Neuron (in vitro differentiated cells): ENCODE measurements around the gene MPV17L2.

Experiments
- H2AFZ ChIP-seq: one replicate; pipeline ENCODE4 v1.6.1; 2013; ENCODE audit warnings: low read depth, mild to moderate bottlenecking, inconsistent platforms, low read length, moderate library complexity
- H3K27me3 ChIP-seq: one replicate; pipeline ENCODE4 v1.6.1; 2013; ENCODE audit warnings: low read length; ENCODE audit not compliant: insufficient read depth
- H3K36me3 ChIP-seq: one replicate; pipeline ENCODE4 v1.6.1; 2013; ENCODE audit warnings: low read length; ENCODE audit not compliant: insufficient read depth
- H3K4me1 ChIP-seq: one replicate; pipeline ENCODE4 v1.6.1; 2013; ENCODE audit warnings: low read length; ENCODE audit not compliant: insufficient read depth
- H3K4me3 ChIP-seq: 2 replicates; pipeline ENCODE4 v1.5.1; 2013; ENCODE audit warnings: mild to moderate bottlenecking, low read length, moderate library complexity
- H3K9me3 ChIP-seq: one replicate; pipeline ENCODE4 v1.6.1; 2013; ENCODE audit warnings: low read length

The MPV17L2 gene

DNA sequence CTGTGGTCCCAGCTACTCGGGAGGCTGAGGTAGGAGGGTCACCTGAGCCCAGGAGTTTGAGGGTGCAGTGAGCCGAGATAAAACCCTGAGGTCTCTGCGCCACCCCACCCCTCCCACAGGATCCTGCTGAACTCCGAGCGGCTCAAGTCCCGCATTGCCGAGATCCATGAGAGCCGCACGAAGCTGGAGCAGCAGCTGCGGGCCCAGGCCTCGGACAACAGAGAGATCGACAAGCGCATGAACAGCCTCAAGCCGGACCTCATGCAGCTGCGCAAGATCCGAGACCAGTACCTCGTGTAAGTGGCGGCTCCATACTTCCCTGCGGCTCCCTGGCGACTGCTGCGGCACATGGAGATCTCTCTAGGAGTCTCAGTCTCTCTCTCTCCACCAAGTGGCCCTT is 26.0 kb upstream of the MPV17L2 start:
- Histone ChIP-seq H2AFZ (no peak overlapping the region), H3K36me3 (peaks cover 54% of the 10 kb centered on the region)

DNA sequence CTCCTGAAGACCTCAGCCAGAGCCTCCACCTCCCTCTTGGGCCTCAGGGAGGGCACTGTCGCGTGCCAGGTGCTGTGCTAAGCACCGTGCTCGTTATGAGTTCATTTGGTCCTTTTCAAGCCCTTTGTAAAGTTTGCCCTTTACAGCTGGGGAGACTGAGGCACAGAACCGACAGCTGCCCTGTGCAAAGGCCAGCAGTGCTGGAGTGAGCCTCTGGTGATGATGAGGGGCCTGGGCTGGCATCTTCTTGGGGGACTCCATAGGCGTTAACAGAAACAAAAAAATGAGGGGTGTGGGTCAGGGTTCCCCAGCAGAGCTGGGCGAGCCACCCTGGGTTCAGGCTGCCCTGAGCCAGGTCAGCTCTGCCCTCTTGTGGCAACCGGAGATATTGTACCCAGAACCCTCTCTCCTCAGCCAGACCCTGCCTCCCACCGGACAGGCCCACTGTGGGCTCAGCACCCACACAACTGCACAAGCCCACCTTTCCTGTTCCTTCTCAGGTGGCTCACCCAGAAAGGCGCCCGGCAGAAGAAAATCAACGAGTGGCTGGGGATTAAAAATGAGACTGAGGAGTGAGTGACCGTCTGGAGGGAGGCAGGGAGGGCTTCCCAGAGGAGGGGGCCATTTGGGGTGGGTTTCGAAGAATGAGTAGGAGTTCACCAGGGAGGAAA is 24.9 kb upstream of the MPV17L2 start:
- H3K4me1 ChIP-seq = no peaks in the 10 kb centered on the region
- H3K36me3 ChIP-seq = peaks cover 50% of the 10 kb centered on the region
- no peak overlapping the region for H2AFZ ChIP-seq
- no peak overlapping the region for H3K4me3 ChIP-seq
- no peaks in the 10 kb centered on the region for H3K27me3 ChIP-seq
- H3K9me3 ChIP-seq = no peaks in the 10 kb centered on the region

More for the DNA sequence above, 26.0 kb upstream of the MPV17L2 start:
- H3K4me1 ChIP-seq = no peaks in the 10 kb centered on the region
- H3K27me3 ChIP-seq = no peaks in the 10 kb centered on the region
- H3K9me3 ChIP-seq = no peaks in the 10 kb centered on the region
- H3K4me3 ChIP-seq = no peak overlapping the region

DNA sequence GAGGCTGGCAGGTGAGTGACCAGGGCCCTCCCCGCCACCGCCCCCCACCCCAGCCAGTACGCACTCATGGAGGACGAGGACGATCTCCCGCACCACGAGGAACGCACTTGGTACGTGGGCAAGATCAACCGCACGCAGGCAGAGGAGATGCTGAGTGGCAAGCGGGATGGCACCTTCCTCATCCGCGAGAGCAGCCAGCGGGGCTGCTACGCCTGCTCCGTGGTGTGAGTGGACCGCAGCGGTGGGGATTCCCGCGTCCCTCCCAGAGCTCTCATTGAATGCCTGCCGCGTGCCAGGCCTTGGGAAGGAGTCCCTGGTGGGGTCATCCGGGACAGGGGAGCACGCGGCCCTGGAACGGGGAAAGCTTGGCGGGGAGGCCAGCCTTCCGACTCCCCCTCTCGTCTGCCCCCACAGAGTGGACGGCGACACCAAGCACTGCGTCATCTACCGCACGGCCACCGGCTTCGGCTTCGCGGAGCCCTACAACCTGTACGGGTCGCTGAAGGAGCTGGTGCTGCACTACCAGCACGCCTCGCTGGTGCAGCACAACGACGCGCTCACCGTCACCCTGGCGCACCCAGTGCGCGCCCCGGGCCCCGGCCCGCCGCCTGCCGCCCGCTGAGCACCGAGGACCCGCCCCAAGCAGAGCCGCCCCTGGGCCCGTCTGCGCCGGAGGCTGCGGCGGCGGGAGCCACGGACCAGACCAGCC is 24.2 kb upstream of the MPV17L2 start:
- no peaks in the 10 kb centered on the region for H3K9me3 ChIP-seq
- no peaks in the 10 kb centered on the region for H3K4me1 ChIP-seq
- H3K4me3 ChIP-seq = no peak overlapping the region
- H2AFZ ChIP-seq = no peak overlapping the region
- peaks cover 6% of the 10 kb centered on the region for H3K27me3 ChIP-seq
- peaks cover 45% of the 10 kb centered on the region for H3K36me3 ChIP-seq

DNA sequence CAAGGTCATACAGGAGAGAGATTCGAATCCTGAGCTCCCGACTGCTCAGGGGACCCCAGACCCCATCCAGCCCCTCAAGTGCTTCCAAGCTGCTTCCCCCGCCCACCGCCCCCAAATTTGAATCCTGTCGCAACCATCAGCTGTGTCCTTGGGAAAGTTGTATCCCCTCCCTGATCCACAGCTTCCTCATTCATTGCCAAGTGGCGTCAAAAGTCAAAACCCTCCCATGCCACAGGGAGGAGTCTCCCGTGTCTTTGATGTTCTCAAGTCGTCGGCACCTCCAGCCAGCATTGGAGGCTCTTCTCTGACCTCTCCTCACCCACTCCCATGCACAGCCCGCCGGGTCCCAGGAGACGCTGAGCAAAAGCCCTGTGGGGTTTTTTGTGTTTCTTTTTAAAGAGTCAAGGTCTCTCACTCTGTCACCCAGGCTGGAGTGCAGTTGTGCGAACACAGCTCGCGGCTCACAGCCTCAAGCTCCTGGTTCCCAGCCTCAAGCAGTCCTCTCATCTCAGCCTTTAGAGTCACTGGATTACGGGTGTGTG is 22.2 kb upstream of the MPV17L2 start:
- Histone ChIP-seq H2AFZ (no peak overlapping the region), H3K9me3 (no peaks in the 10 kb centered on the region), H3K36me3 (peaks cover 37% of the 10 kb centered on the region), H3K4me1 (peaks cover 6% of the 10 kb centered on the region), H3K27me3 (peaks cover 23% of the 10 kb centered on the region), H3K4me3 (no peak overlapping the region)

DNA sequence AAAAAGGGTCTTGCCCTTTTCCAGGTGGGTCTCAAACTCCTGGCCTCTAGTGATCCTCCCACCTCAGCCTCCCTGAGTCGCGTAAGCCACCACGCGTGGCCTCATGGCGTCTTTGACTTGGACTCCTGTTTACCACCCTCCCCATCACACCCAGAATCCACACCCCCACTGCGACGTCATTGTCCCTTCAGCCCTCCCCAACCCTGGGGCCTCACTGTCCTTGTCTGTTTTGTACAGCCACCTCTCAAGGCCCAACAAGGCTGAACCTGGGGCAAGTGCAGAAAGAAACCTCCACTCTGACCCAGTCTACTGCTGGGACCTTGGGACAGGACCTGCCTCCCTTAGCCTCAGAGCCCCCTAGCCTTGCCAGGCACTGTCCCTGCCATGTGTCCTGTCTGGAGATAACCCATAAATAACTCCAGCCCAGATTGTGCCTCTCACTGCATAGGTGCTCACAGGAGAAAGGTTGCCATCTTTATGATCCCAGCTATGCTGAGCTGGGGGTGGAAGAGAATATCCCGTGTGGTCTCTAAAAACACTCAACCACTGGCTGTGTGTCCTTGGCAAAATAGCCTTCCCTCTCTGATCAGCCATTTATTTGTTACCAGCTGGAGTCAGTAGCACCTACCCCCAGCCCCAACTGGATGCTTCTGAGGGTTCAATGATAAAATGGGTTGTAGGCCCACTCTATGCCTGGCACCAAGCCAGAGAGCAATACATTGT is 21.3 kb upstream of the MPV17L2 start:
- no peak overlapping the region for H2AFZ ChIP-seq
- peaks cover 29% of the 10 kb centered on the region for H3K36me3 ChIP-seq
- no peak overlapping the region for H3K4me3 ChIP-seq
- peaks cover 23% of the 10 kb centered on the region for H3K27me3 ChIP-seq
- H3K9me3 ChIP-seq = no peaks in the 10 kb centered on the region
- H3K4me1 ChIP-seq = peaks cover 6% of the 10 kb centered on the region

DNA sequence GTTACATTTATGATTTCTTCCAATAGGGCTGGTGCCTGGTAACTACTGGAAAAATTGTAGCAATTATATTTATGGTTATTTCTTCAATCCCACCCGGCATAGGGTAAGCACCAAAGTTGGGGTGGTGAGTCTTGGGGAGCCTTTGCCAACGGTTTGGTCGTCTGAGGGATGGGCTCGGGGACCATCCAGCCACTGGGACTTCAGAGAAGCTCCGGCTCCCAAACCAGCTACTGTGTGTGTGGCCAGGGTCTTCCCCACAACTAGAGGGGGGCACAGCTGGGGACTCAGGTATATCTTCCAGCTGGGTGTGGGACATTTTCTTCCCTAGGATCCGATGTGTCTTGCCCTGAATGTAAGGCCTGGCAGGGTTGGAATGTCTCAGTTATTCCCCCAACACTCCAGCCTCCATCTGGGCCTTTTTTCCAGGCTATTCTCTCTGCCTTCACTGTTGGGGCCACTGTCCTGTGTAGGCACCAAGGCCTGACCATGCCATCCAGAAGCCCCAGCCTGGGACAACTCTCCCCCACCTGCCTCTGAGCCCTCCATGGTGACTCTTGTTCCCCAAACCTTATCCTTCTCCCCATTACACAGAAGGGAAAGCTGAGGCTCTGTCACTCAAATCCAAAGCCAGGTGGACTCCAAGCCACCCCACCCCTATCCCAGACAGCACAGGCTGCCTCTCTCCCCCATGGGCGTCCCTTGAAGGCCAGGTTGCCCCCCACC is 20.5 kb upstream of the MPV17L2 start:
- H3K36me3 ChIP-seq = peaks cover 25% of the 10 kb centered on the region
- no peak overlapping the region for H3K4me3 ChIP-seq
- no peak overlapping the region for H2AFZ ChIP-seq
- H3K4me1 ChIP-seq = peaks cover 6% of the 10 kb centered on the region
- H3K9me3 ChIP-seq = no peaks in the 10 kb centered on the region
- H3K27me3 ChIP-seq = peaks cover 23% of the 10 kb centered on the region

DNA sequence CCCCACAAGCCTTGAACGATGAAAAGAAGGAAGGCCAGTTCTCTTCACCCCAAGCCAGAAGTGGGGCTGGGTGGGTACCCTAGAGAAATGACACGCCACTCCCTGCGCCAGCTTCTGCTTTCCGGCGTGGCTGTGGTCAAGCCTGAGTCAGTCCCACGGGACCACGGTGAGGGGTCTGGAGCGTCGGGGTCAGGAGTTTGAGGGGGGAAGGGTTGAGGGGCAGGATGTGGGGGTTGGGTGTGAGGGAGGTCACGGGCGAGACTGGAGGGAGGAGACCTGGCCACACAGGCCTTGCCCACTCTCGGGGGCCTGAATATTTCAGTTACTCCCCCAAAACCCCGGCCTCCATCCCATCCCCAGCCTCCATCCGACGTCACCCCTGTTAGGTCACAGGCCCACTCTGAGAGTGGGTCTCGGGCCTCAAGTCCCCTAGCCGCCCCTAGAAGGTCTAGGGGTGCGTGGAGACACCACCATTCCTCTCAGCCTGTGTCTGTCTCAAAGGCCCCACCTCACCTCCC is 19.9 kb upstream of the MPV17L2 start:
- no peaks in the 10 kb centered on the region for H3K9me3 ChIP-seq
- peaks cover 23% of the 10 kb centered on the region for H3K27me3 ChIP-seq
- no peak overlapping the region for H3K4me3 ChIP-seq

DNA sequence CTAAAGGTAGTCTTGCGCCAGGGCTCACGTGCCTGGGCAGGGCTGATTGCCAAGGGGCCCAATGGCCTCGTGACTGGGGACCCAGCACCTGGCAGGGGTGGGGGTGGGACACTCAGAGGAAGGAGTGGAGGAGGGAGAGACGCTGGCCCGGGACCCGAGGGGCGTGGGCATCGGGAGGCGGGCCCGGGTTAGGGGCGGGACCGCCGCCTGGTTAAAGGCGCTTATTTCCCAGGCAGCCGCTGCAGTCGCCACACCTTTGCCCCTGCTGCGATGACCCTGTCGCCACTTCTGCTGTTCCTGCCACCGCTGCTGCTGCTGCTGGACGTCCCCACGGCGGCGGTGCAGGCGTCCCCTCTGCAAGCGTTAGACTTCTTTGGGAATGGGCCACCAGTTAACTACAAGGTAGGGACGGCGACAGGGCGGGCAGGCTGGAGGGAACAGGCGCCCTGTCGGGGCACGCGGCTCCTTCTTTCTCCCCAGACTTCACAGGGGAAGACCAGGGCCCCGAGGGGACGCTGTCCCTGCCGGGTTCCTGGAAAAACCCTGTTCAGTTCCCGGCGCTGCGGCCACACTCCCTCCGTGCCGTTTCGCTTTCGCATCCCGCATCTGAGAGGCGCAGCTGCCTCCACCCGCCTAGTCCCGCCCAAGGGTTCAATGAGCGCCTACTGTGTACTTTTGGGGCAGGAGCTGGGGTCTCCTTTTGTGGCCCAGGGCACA is 19.3 kb upstream of the MPV17L2 start, which contains the start of gene IFI30:
Gene IFI30 (plus strand): TSS at position 242 of the 717 bp plus-strand sequence. CDS start 29 bp downstream, at position 271.
- Histone ChIP-seq H3K9me3 (no peaks in the 10 kb centered on the region), H3K27me3 (peaks cover 23% of the 10 kb centered on the region), H3K36me3 (peaks cover 13% of the 10 kb centered on the region), H3K4me3 (peak within 1 kb of the TSS; percentile 16), H3K4me1 (peaks cover 6% of the 10 kb centered on the region), H2AFZ (no peak within 1 kb of the TSS)

More for the DNA sequence above, 19.9 kb upstream of the MPV17L2 start:
- peaks cover 19% of the 10 kb centered on the region for H3K36me3 ChIP-seq
- H3K4me1 ChIP-seq = peaks cover 6% of the 10 kb centered on the region
- no peak overlapping the region for H2AFZ ChIP-seq

DNA sequence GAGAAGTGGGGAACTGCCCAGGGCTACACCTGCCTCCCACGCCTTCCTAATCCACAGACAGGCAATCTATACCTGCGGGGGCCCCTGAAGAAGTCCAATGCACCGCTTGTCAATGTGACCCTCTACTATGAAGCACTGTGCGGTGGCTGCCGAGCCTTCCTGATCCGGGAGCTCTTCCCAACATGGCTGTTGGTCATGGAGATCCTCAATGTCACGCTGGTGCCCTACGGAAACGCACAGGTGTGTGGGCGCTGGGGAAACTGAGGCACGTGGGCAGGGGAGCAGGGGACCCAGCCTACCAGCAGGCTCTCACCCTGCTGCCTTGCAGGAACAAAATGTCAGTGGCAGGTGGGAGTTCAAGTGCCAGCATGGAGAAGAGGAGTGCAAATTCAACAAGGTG is 18.0 kb upstream of the MPV17L2 start:
- H3K9me3 ChIP-seq = no peaks in the 10 kb centered on the region
- no peak overlapping the region for H2AFZ ChIP-seq
- H3K4me1 ChIP-seq = peaks cover 6% of the 10 kb centered on the region
- H3K4me3 ChIP-seq = no peak overlapping the region
- peaks cover 23% of the 10 kb centered on the region for H3K27me3 ChIP-seq
- peaks cover 5% of the 10 kb centered on the region for H3K36me3 ChIP-seq

DNA sequence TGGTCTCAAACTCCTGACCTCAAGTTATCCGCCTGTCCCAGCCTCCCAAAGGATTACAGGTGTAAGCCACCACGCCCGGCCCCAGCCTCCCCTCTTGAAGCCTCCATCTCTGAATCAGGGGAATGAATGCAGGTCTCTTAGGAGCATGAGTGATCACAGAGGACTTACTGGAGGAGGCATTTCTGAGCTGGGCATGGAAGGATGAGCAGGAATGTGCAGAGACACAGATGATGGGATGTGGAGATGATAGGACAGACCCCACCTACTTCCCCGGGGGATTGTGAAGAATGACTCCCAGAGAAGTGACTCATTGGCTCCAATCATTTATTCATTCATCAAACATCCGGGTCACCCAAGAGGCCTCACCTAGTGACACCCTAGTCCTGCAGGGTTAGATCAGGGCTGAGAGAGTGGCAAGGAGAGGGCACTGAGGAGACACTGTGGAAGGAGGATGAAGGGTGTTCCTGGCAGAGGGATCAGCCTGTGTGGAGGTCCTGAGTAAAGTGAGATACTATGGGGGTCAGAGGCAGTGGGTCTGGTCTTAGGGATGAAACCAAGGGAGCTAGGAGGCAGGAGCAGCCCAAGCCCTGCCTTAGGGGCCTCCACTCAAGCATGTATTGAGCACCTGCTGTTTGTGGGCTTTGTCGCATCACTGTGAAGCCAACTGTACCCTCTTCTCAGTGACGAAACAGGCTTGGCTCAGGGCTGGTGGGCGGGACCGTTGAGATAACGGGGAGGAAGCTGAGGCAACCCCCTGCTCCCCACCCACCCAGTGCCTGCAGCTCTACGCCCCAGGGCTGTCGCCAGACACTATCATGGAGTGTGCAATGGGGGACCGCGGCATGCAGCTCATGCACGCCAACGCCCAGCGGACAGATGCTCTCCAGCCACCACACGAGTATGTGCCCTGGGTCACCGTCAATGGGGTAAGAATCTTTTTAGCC is 16.4 kb upstream of the MPV17L2 start:
- Histone ChIP-seq H3K27me3 (peaks cover 23% of the 10 kb centered on the region), H3K4me3 (no peak overlapping the region)

DNA sequence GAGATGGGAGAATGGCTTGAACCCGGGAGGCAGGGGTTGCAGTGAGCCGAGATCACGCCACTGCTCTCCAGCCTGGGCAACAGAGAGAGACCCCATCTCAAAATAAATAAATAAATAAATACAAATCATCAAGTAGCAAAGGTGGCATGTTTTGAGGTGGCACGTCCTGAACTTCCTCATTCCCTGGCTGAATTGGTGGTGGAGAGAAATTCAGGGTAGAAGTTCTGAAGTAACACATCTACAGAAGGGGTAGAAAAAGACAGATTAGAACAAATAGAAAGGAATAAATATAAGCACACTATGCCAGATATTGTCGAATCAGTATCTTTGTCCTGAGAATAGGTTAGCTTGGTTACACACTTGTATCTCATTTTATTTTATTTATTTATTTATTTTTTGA is 13.1 kb upstream of the MPV17L2 start:
- H3K36me3 ChIP-seq = no peaks in the 10 kb centered on the region
- no peak overlapping the region for H2AFZ ChIP-seq
- no peaks in the 10 kb centered on the region for H3K9me3 ChIP-seq
- H3K4me1 ChIP-seq = no peaks in the 10 kb centered on the region
- H3K4me3 ChIP-seq = no peak overlapping the region
- H3K27me3 ChIP-seq = peaks cover 6% of the 10 kb centered on the region

More for the DNA sequence above, 16.4 kb upstream of the MPV17L2 start:
- Histone ChIP-seq H3K9me3 (no peaks in the 10 kb centered on the region), H2AFZ (no peak overlapping the region), H3K36me3 (no peaks in the 10 kb centered on the region), H3K4me1 (peaks cover 6% of the 10 kb centered on the region)
